GM12892 (cell line): ENCODE results near the gene NCK2.

Experiments used
- POLR2A ChIP-seq: IDR thresholded peaks from 2 replicates; pipeline ENCODE4 v1.6.1; 2011; ENCODE audit warnings: low read depth, low read length, control low read depth
- POLR2AphosphoS5 ChIP-seq: IDR thresholded peaks from 2 replicates; pipeline ENCODE4 v1.6.1; 2011; ENCODE audit warnings: low read depth, low read length, control low read depth

GRCh38 chr2:105933906-105934305, 189.2 kb downstream of the NCK2 start:
- TF ChIP-seq POLR2A (no peak), POLR2AphosphoS5 (no peak)
